HEK293 (cell line): Measurements from ENCODE around the gene PRPS2.

Source experiments
- CTCF ChIA-PET: fragments of 350-600 bp; formaldehyde crosslinking; extraction: SDS; loops from one replicate; lab custom pipeline; 2021; ENCODE audit warnings: antibody characterized with exemption; lab: Yijun Ruan, JAX
- POLR2A ChIA-PET: fragments of 300-600 bp; formaldehyde crosslinking; extraction: SDS; loops from one replicate; lab custom pipeline; 2020; ENCODE audit warnings: antibody characterized with exemption, inconsistent platforms; lab: Yijun Ruan, JAX
- H3K27ac ChIP-seq: fragments of 200-500 bp; sonication (Bioruptor generic); 2 replicates; pipeline ENCODE4 v1.5.1; 2014; ENCODE audit warnings: low read depth, low read length, control low read depth, inconsistent platforms; ENCODE audit errors: extremely low read depth
- H3K36me3 ChIP-seq, 2 experiments: fragments of 200-500 bp in 1 of 2; sonication (Bioruptor generic) in 1 of 2; 1 replicate in 1 of 2; 2 replicates in 1 of 2; pipeline ENCODE4 v1.5.1; 2014 to 2017; ENCODE audit warnings: inconsistent platforms in 2 of 2, low read length in 2 of 2; ENCODE audit not compliant: control insufficient read depth in 2 of 2, insufficient read depth in 1 of 2
- H3K4me1 ChIP-seq: fragments of 200-500 bp; sonication (Bioruptor generic); 2 replicates; pipeline ENCODE4 v1.5.1; 2014; ENCODE audit warnings: mild to moderate bottlenecking, low read length, inconsistent platforms; ENCODE audit not compliant: control insufficient read depth, insufficient read depth
- H3K4me3 ChIP-seq: 2 replicates; pipeline ENCODE4 v1.5.1; 2011; ENCODE audit warnings: low read depth, mild to moderate bottlenecking, control low read depth, low read length, moderate library complexity
- H3K9me3 ChIP-seq: fragments of 200-500 bp; sonication (Bioruptor generic); 2 replicates; pipeline ENCODE4 v1.5.1; 2014; ENCODE audit warnings: low read depth, low read length, inconsistent platforms; ENCODE audit not compliant: control insufficient read depth, insufficient read depth
- GLI4 ChIP-seq: fragments of 450-650 bp; formaldehyde crosslinking; IDR thresholded peaks from 2 replicates; pipeline ENCODE4 v1.5.1; 2016; ENCODE audit warnings: missing biosample characterization, missing genetic modification characterization
- HOXD13 ChIP-seq: sonication (generic); formaldehyde crosslinking; IDR thresholded peaks from 2 replicates; pipeline ENCODE4 v1.8.0; 2022; ENCODE audit warnings: missing genetic modification reagents, borderline replicate concordance
- ZBTB1 ChIP-seq: fragments of 450-650 bp; formaldehyde crosslinking; IDR thresholded peaks from 2 replicates; pipeline ENCODE4 v1.5.1; 2016; ENCODE audit warnings: missing biosample characterization, missing genetic modification characterization
- ZBTB11 ChIP-seq: fragments of 450-650 bp; formaldehyde crosslinking; conservative IDR thresholded peaks from 2 replicates; pipeline ENCODE4 v1.5.1; 2016; ENCODE audit warnings: low read depth, missing biosample characterization, missing genetic modification characterization
- ZBTB21 ChIP-seq: fragments of 450-650 bp; formaldehyde crosslinking; IDR thresholded peaks from 2 replicates; pipeline ENCODE4 v1.5.1; 2017; ENCODE audit warnings: missing biosample characterization, missing genetic modification characterization
- ZFP3 ChIP-seq: fragments of 450-650 bp; formaldehyde crosslinking; IDR thresholded peaks from 2 replicates; pipeline ENCODE4 v1.5.1; 2016; ENCODE audit warnings: low read depth, missing biosample characterization, missing genetic modification characterization
- ZFP37 ChIP-seq: fragments of 450-650 bp; formaldehyde crosslinking; IDR thresholded peaks from 2 replicates; pipeline ENCODE4 v1.5.1; 2016; ENCODE audit warnings: missing biosample characterization, missing genetic modification characterization
- ZNF174 ChIP-seq: fragments of 450-650 bp; formaldehyde crosslinking; IDR thresholded peaks from 2 replicates; pipeline ENCODE4 v1.5.0; 2017; ENCODE audit warnings: missing biosample characterization, mild to moderate bottlenecking, missing genetic modification characterization
- ZNF239 ChIP-seq: fragments of 450-650 bp; formaldehyde crosslinking; IDR thresholded peaks from 2 replicates; pipeline ENCODE4 v1.5.1; 2016; ENCODE audit warnings: missing biosample characterization, missing genetic modification characterization
- ZNF354C ChIP-seq: fragments of 450-650 bp; formaldehyde crosslinking; IDR thresholded peaks from 2 replicates; pipeline ENCODE4 v1.5.1; 2016; ENCODE audit warnings: missing biosample characterization, missing genetic modification characterization, low read depth, borderline replicate concordance
- ZNF48 ChIP-seq: fragments of 450-650 bp; formaldehyde crosslinking; IDR thresholded peaks from 2 replicates; pipeline ENCODE4 v1.5.1; 2016; ENCODE audit warnings: missing biosample characterization, missing genetic modification characterization
- ZNF521 ChIP-seq: fragments of 450-650 bp; formaldehyde crosslinking; IDR thresholded peaks from 2 replicates; pipeline ENCODE4 v1.5.1; 2017; ENCODE audit warnings: missing biosample characterization, mild to moderate bottlenecking, missing genetic modification characterization
- ZNF529 ChIP-seq: fragments of 450-650 bp; formaldehyde crosslinking; IDR thresholded peaks from 2 replicates; pipeline ENCODE4 v1.5.1; 2017; ENCODE audit warnings: missing genetic modification characterization, missing biosample characterization; ENCODE audit not compliant: insufficient replicate concordance
- ZNF530 ChIP-seq: fragments of 450-650 bp; formaldehyde crosslinking; IDR thresholded peaks from 2 replicates; pipeline ENCODE4 v1.5.1; 2016; ENCODE audit warnings: low read depth, missing biosample characterization, missing genetic modification characterization
- ZNF544 ChIP-seq: fragments of 450-650 bp; formaldehyde crosslinking; IDR thresholded peaks from 2 replicates; pipeline ENCODE4 v1.5.0; 2017; ENCODE audit warnings: missing biosample characterization, missing genetic modification characterization
- ZNF571 ChIP-seq: fragments of 450-650 bp; formaldehyde crosslinking; IDR thresholded peaks from 2 replicates; pipeline ENCODE4 v1.5.0; 2017; ENCODE audit warnings: missing biosample characterization, missing genetic modification characterization
- ZNF624 ChIP-seq: fragments of 450-650 bp; formaldehyde crosslinking; IDR thresholded peaks from 2 replicates; pipeline ENCODE4 v1.5.1; 2017; ENCODE audit warnings: missing biosample characterization, missing genetic modification characterization
- ZNF626 ChIP-seq: fragments of 450-650 bp; sonication (Bioruptor Pico); formaldehyde crosslinking; IDR thresholded peaks from 2 replicates; pipeline ENCODE4 v1.5.1; 2018; ENCODE audit warnings: missing biosample characterization, missing genetic modification characterization, inconsistent platforms
- ZNF785 ChIP-seq: fragments of 450-650 bp; formaldehyde crosslinking; IDR thresholded peaks from 2 replicates; pipeline ENCODE4 v1.5.1; 2016; ENCODE audit warnings: missing biosample characterization, missing genetic modification characterization
- ZSCAN18 ChIP-seq: fragments of 450-650 bp; formaldehyde crosslinking; IDR thresholded peaks from 2 replicates; pipeline ENCODE4 v1.5.1; 2016; ENCODE audit warnings: missing biosample characterization, missing genetic modification characterization
- TF ChIP-seq, protein P1 (sequence below): fragments of 450-650 bp; formaldehyde crosslinking; IDR thresholded peaks from 2 replicates; pipeline ENCODE4 v1.5.1; 2016; ENCODE audit warnings: missing biosample characterization, missing genetic modification characterization
- TF ChIP-seq, protein P2 (sequence below): fragments of 450-650 bp; formaldehyde crosslinking; IDR thresholded peaks from 2 replicates; pipeline ENCODE4 v1.5.1; 2016; ENCODE audit warnings: missing biosample characterization, missing genetic modification characterization
- TF ChIP-seq, protein P3 (sequence below): fragments of 450-650 bp; formaldehyde crosslinking; IDR thresholded peaks from 2 replicates; pipeline ENCODE4 v1.5.1; 2016; ENCODE audit warnings: missing biosample characterization, missing genetic modification characterization
- TF ChIP-seq, protein P4 (sequence below): fragments of 450-650 bp; formaldehyde crosslinking; IDR thresholded peaks from 2 replicates; pipeline ENCODE4 v1.5.1; 2017; ENCODE audit warnings: missing biosample characterization, missing genetic modification characterization

PRPS2 gene

GRCh38 chrX:12817528-12817927, 26.3 kb downstream of the PRPS2 start:
- H3K36me3 ChIP-seq: peaks cover 15 to 54% of the 10 kb centered on the region in 2 experiments
- H3K27ac ChIP-seq: no peak overlapping the region
- TF ChIP-seq ZNF530 (tag by site-specific recombination) (no peak), GLI4 (no peak), ZSCAN18 (tag by site-specific recombination) (no peak), ZFP37 (tag by site-specific recombination) (no peak), ZNF239 (no peak), ZBTB1 (tag by site-specific recombination) (no peak), ZNF571 (tag by site-specific recombination) (no peak), HOXD13 (CRISPR knock-in tag) (no peak), ZNF544 (tag by site-specific recombination) (no peak), ZNF624 (tag by site-specific recombination) (no peak), ZNF529 (tag by site-specific recombination) (no peak), ZNF626 (tag by site-specific recombination) (no peak), ZNF174 (tag by site-specific recombination) (no peak)
- TF ChIP-seq, protein P1, sequence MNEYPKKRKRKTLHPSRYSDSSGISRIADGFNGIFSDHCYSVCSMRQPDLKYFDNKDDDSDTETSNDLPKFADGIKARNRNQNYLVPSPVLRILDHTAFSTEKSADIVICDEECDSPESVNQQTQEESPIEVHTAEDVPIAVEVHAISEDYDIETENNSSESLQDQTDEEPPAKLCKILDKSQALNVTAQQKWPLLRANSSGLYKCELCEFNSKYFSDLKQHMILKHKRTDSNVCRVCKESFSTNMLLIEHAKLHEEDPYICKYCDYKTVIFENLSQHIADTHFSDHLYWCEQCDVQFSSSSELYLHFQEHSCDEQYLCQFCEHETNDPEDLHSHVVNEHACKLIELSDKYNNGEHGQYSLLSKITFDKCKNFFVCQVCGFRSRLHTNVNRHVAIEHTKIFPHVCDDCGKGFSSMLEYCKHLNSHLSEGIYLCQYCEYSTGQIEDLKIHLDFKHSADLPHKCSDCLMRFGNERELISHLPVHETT: no peak
- TF ChIP-seq, protein P2, sequence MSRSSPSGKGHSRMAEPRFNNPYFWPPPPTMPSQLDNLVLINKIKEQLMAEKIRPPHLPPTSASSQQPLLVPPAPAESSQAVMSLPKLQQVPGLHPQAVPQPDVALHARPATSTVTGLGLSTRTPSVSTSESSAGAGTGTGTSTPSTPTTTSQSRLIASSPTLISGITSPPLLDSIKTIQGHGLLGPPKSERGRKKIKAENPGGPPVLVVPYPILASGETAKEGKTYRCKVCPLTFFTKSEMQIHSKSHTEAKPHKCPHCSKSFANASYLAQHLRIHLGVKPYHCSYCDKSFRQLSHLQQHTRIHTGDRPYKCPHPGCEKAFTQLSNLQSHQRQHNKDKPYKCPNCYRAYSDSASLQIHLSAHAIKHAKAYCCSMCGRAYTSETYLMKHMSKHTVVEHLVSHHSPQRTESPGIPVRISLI (tag by site-specific recombination): no peak
- no peaks in the 10 kb centered on the region for H3K9me3 ChIP-seq
- H3K4me1 ChIP-seq: no peaks in the 10 kb centered on the region
- POLR2A ChIA-PET: no interaction called here
- CTCF ChIA-PET: no interaction called here
- H3K4me3 ChIP-seq: no peak overlapping the region

DNA sequence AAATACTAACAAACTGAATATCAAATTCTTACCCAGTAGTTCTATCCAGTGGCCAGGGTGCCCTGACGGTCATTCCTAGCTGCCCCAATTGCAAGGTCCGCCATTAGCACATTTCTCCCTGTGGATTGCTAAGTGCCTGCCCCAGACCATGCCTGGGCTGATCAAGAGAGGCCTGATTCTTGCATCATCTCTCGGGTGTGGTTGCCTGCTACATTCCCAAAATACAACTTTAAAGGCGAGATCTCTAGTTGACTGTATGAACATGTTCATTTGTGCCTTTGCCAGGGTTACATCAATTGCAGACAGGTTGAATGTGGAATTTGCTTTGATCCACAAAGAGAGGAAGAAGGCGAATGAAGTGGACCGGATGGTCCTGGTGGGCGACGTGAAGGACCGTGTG, 28.0 kb downstream of the PRPS2 start:
- no peaks in the 10 kb centered on the region for H3K4me1 ChIP-seq
- no peak overlapping the region for H3K27ac ChIP-seq
- no peaks in the 10 kb centered on the region for H3K9me3 ChIP-seq
- ChIA-PET CTCF (interaction anchor here (0.6 kb wide), 1 partner anchor 720 kb away, joined by 3 read pairs; no protein-coding TSS in a partner anchor), POLR2A (no interaction called here)
- peaks cover 18 to 61% of the 10 kb centered on the region in 2 experiments for H3K36me3 ChIP-seq
- H3K4me3 ChIP-seq: no peak overlapping the region
- no peak for TF ChIP-seq ZNF48 (tag by site-specific recombination)
- TF ChIP-seq ZNF354C (tag by site-specific recombination): no peak
- TF ChIP-seq ZBTB21: no peak
- TF ChIP-seq, protein P3, sequence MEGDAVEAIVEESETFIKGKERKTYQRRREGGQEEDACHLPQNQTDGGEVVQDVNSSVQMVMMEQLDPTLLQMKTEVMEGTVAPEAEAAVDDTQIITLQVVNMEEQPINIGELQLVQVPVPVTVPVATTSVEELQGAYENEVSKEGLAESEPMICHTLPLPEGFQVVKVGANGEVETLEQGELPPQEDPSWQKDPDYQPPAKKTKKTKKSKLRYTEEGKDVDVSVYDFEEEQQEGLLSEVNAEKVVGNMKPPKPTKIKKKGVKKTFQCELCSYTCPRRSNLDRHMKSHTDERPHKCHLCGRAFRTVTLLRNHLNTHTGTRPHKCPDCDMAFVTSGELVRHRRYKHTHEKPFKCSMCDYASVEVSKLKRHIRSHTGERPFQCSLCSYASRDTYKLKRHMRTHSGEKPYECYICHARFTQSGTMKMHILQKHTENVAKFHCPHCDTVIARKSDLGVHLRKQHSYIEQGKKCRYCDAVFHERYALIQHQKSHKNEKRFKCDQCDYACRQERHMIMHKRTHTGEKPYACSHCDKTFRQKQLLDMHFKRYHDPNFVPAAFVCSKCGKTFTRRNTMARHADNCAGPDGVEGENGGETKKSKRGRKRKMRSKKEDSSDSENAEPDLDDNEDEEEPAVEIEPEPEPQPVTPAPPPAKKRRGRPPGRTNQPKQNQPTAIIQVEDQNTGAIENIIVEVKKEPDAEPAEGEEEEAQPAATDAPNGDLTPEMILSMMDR (tag by site-specific recombination): no peak
- TF ChIP-seq ZFP3 (tag by site-specific recombination): no peak
- TF ChIP-seq, protein P4, sequence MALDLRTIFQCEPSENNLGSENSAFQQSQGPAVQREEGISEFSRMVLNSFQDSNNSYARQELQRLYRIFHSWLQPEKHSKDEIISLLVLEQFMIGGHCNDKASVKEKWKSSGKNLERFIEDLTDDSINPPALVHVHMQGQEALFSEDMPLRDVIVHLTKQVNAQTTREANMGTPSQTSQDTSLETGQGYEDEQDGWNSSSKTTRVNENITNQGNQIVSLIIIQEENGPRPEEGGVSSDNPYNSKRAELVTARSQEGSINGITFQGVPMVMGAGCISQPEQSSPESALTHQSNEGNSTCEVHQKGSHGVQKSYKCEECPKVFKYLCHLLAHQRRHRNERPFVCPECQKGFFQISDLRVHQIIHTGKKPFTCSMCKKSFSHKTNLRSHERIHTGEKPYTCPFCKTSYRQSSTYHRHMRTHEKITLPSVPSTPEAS (tag by site-specific recombination): no peak
- no peak for TF ChIP-seq ZBTB11 (tag by site-specific recombination)
- TF ChIP-seq ZNF521 (tag by site-specific recombination): no peak
- no peak for TF ChIP-seq ZNF785 (tag by site-specific recombination)
